ENCODE data around the gene TSHZ1.
"Not testable (repeated sequence)": the region's sequence is repeated elsewhere in the genome, so short reads cannot be mapped to it uniquely, and the experiment has no call there.

TSHZ1 gene

GRCh38 chr18:75297731-75298130 lies 87.1 kb downstream of the TSHZ1 start:
- FAIRE-seq, result no peak

GRCh38 chr18:75304678-75305557 lies 94.3 kb downstream of the TSHZ1 start:
- DNase-seq (ENCODE audit: low spot score) (no peak), FAIRE-seq (no peak)

More at GRCh38 chr18:75297731-75298130, 87.1 kb downstream of the TSHZ1 start:
- no peak for DNase-seq (ENCODE audit: low spot score)

GRCh38 chr18:75305984-75306383 lies 95.4 kb downstream of the TSHZ1 start:
- FAIRE-seq, result no peak
- DNase-seq (ENCODE audit: low spot score), result no peak

- no peak for DNase-seq (ENCODE audit: low spot score)
- FAIRE-seq, result no peak
Measured at GRCh38 chr18:75307530-75307929, 96.9 kb downstream of the TSHZ1 start.

GRCh38 chr18:75309564-75309963 lies 99.0 kb downstream of the TSHZ1 start:
- DNase-seq (ENCODE audit: low spot score) (no peak), FAIRE-seq (no peak)

GRCh38 chr18:75314117-75314516 lies 103.5 kb downstream of the TSHZ1 start:
- FAIRE-seq (no peak), DNase-seq (ENCODE audit: low spot score) (no peak)

- FAIRE-seq (no peak), DNase-seq (ENCODE audit: low spot score) (no peak)
Measured at GRCh38 chr18:75314606-75315005, 104.0 kb downstream of the TSHZ1 start.

- FAIRE-seq, result no peak
- DNase-seq (ENCODE audit: low spot score), result no peak
Measured at GRCh38 chr18:75316223-75316622, 105.6 kb downstream of the TSHZ1 start.

GRCh38 chr18:75316826-75317225 lies 106.2 kb downstream of the TSHZ1 start:
- FAIRE-seq (no peak), DNase-seq (ENCODE audit: low spot score) (no peak)

GRCh38 chr18:75317300-75317699 lies 106.7 kb downstream of the TSHZ1 start:
- no peak for FAIRE-seq

GRCh38 chr18:75317703-75318102 lies 107.1 kb downstream of the TSHZ1 start:
- DNase-seq (ENCODE audit: low spot score) (no peak), FAIRE-seq (no peak)

More at GRCh38 chr18:75317300-75317699, 106.7 kb downstream of the TSHZ1 start:
- DNase-seq (ENCODE audit: low spot score), result no peak

GRCh38 chr18:75319905-75320304 lies 109.3 kb downstream of the TSHZ1 start:
- no peak for FAIRE-seq

GRCh38 chr18:75320506-75320905 lies 109.9 kb downstream of the TSHZ1 start:
- no peak for FAIRE-seq
- no peak for DNase-seq (ENCODE audit: low spot score)

More at GRCh38 chr18:75319905-75320304, 109.3 kb downstream of the TSHZ1 start:
- no peak for DNase-seq (ENCODE audit: low spot score)

- DNase-seq (ENCODE audit: low spot score), result no peak
Measured at GRCh38 chr18:75321431-75321830, 110.8 kb downstream of the TSHZ1 start.

GRCh38 chr18:75322206-75322605 lies 111.6 kb downstream of the TSHZ1 start:
- FAIRE-seq (peak; percentile 61), DNase-seq (ENCODE audit: low spot score) (no peak)

More at GRCh38 chr18:75321431-75321830, 110.8 kb downstream of the TSHZ1 start:
- FAIRE-seq, result no peak

- DNase-seq (ENCODE audit: low spot score) (no peak), FAIRE-seq (no peak)
Measured at GRCh38 chr18:75323821-75324585, 113.4 kb downstream of the TSHZ1 start.

- no peak for FAIRE-seq
- DNase-seq (ENCODE audit: low spot score), result no peak
Measured at GRCh38 chr18:75324686-75325257, 114.2 kb downstream of the TSHZ1 start.

GRCh38 chr18:75329753-75330152 lies 119.2 kb downstream of the TSHZ1 start:
- not testable (repeated sequence) for DNase-seq (ENCODE audit: low spot score); FAIRE-seq

- FAIRE-seq (no peak), DNase-seq (ENCODE audit: low spot score) (no peak)
Measured at GRCh38 chr18:75330308-75330707, 119.7 kb downstream of the TSHZ1 start.

- no peak for DNase-seq (ENCODE audit: low spot score)
- no peak for FAIRE-seq
Measured at GRCh38 chr18:75334869-75335268, 124.3 kb downstream of the TSHZ1 start.

GRCh38 chr18:75335511-75335910 lies 124.9 kb downstream of the TSHZ1 start:
- no peak for DNase-seq (ENCODE audit: low spot score)
- FAIRE-seq, result no peak

GRCh38 chr18:75336767-75337166 lies 126.2 kb downstream of the TSHZ1 start:
- no peak for DNase-seq (ENCODE audit: low spot score)
- no peak for FAIRE-seq
